Eye (tissue), 1 donor: ENCODE data around the gene DPYD.

Experiments
- DNase-seq: peaks from one replicate; pipeline ENCODE4 v3.0.0-alpha.2; 2015

DPYD gene

DNA sequence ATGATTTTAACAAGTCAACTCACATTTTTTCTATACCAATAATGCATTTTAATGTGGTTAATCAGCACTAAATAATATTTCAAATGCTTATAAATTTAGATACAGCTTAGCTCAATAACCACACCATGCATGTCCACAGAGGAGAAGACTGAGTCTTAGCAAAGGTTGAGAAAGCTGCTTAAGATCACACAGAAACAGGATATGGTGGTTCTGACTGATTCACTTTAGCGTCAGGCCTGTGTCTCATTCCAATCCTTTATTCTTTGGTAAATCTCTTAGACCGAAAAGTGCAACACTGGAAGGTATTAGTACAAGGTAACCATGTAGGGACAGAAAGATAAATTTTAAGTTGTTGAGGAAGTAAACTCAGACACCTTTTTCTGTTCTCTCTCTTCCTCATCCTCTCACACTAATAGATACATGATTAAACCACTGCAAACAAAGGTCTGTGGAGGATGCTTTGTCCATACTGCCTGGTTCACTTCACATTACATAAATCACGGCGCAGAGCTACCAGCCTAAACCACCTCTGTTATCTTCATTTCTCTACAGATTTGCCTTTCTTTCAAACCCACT, 139.0 kb downstream of the DPYD start:
- DNase-seq = no peak

DNA sequence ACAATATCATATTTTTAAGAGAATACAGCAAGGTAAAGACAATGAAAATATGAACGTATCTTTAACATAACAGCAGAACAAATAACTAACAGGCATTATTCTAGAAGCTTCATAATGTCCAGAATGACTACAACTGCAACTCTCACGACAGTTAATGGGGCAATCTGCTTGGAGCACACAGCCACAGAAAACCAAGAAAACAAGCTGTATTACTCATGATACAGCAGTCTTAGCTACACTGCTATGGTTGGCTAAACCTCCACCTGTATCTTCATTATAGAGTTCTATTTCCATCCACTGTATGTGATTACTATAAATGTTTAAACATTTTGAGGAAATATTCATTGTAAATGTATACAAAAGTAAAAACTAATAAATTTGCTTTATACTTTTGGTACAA, 139.9 kb downstream of the DPYD start:
- DNase-seq = no peak

DNA sequence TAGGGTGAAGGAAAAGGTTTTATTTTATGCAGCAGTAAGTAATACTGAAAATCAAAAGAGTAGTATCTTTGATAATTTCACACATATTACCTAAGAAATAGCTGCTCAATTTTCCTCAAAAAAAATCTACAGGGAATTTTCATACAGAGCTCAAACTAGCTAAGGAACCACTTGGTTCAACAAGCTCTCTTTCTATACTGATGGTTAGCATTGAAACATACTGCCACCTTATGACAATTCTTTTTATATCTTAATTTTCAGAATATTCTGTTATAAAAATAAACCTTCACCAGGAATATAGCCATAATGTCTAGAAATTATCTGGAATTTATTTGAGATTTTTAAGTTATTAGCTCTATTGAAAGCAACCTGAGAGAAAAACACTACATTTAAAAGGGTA, 142.1 kb downstream of the DPYD start:
- no peak for DNase-seq

DNA sequence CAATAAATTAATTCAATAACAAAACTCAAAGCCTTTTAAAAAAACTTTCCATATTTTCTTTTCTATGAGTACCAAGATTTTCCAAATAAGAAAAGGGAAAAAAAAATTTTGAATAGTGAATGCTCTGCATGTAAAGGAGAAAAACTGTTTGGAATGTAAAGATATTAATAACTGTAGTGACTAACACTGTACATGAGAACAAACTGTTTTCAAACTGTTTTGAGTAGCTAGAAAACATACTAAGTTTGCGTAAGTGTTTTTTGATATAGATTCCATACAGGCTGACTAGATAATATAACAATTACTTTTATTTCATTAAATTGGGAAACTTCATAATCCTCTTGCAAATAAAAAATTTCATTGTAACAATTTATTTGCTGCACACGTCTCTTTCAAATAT, 150.5 kb downstream of the DPYD start:
- DNase-seq = no peak

DNA sequence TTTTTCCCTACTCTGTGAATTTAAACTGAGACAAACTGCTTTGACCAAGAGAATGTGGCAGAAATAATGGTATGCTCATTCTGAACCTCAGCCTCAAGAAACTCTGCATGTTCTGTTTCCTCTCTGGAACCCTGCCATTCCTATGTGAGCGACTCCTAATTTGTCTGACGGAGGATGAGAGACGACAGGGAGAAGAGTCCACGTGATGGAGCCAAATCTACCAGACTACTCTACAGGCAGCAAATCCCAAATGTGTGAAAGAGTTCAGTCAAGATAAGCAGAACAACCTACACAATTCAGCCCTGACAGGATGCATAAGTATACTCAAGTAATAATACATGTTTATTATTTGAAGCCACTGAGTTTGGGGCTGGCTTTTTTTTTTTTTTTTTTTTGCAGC, 153.5 kb downstream of the DPYD start:
- DNase-seq = no peak

DNA sequence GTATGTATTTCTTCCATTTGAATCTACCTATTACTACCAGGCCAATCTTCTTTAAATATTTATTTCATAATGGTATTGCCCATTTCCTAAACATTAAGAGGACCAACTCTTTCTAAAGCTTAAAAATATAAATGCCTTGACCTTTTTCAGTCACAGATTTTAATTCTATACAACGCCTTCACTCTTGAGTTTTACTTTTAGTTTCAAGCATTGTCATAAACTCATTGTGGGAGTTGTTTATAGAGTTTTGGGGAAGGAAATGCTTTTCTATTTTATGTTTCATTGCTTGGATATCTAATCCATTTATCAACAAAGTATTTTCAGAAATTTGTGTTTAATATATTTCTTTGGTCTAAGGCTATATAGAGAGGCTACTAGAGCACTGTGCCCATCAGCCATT, 155.8 kb downstream of the DPYD start:
- no peak for DNase-seq

DNA sequence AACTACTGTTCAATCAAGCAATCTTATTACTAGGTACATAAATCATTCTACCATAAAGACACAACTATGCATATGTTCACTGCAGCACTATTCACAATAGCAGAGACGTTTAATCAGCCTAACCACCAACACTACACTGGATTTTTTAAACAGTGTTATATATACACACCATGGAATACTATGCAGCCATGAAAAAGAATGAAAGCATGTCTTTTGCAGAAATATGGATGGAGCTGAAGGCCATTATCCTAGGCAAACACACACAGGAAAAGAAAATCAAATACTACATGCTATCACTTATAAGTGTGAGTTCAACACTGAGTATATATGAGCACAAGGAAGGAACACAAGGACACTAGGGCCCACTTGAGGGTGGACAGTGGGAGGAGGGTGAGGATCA, 159.2 kb downstream of the DPYD start:
- DNase-seq = no peak

DNA sequence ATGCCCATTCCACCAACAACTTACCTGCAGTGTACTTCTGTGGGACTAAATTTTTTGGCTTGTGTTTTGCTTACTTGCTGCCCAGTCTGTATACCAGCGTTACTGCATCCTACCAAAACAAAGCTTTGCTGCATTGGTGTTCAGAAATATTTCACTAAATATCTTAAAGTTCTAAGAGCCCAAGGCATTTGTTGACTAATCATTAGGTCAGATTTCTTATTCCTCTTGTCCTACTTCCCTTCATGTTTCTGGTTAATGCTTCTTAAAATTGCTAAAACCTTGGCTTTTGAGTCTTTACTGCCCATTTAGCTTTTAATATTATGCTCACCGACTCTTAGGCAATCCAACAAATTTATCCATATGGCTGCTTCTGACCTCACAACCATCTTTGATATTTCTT, 161.8 kb downstream of the DPYD start:
- DNase-seq = no peak

DNA sequence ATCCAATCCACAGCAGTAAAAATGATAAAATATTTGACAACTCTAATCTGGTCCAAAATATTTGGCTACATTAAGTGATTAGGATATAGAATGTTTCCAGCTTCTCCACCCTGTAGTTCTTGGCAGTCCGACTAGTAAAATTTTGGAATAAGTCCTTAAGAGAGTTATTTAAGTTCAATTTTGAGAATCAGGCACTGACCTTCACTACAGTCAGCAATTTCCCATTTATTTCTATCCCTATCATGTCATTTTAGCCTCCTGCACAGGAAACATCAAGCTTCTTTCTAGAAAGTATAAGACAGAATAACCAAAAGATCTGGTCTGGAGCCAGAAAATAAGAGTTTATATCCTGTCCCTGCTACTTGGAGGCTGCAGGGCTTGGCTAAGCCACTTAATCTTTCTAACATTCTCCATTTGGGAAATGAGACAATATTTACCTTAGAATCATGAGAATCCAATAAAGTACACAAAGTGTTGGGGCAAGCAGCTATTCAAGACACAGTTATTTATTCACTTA, 162.2 kb downstream of the DPYD start:
- peak; percentile 35 for DNase-seq

DNA sequence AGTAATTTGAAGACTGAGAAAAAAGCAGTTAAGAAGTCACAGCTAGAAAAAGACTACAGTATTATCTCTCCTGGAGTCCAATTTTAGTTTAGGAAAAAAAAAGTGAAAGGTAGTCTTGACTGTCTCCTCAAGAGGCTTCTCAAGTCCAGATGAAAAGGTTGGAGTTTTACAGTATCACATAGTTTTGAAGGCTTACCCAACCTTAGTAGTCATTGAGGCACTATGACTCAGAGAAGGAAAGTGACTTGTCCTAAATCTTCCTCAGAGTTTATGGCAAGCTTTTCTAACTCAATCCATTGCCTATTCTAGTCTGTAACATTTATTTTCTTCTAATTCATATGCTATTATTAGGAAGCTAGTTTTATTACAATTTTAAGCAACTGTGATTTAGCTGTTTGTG, 174.9 kb downstream of the DPYD start:
- no peak for DNase-seq

DNA sequence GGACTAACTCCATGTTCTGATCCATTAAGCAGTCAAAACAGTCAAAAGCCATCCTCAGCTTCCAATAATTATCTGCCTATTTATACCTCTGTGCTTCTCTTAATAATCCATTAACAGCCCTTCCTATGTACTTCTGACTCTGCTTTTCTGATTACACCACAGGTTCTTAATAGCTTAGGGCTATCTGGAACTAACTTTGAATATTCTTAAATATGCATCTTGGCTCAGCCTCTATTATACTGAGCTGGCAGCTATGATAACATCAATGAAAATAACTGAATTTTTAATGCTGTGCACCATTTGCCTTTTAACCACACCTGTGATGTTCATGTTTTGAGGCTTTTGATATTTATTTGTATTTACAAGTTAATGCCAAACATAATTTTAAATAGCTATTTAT, 175.9 kb downstream of the DPYD start:
- DNase-seq = no peak

DNA sequence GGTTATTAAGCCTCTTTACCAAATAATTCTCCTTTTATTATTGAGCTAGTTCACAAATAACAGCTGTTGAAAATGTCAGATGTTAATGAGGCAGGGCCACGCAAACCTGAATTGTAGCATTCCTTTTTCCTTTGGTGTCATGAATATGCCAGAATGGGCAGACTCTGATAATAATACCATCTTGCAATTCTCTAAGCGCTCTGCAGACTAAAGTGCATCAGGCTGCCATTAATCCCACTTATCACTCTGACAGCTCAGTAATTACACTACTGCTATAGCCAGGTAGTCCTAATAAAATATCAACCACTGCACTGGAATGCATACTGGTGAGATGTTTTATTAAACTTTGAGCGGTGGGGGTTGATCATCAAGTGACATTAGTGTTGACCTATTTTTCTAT, 177.7 kb downstream of the DPYD start:
- peak; percentile 39 for DNase-seq

DNA sequence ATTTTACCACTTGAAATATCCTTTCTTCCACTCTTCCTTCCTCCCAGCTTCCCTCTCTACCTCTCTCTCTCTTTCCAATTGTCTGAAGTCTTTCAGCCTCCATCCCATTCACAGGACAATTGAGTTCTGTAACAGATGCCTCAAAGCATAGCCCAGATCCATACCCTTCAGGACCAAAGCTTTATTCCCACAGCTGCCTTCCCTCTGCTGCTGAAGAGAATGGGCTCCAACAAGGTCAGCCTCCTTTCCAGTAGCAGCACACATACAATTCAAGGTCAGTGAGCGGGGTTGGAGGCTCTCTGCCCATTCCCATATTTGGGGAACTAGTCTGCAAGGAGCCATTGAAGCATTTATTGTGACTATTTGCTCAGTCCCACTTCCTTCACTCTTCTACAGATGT, 179.9 kb downstream of the DPYD start:
- DNase-seq = peak; percentile 3

DNA sequence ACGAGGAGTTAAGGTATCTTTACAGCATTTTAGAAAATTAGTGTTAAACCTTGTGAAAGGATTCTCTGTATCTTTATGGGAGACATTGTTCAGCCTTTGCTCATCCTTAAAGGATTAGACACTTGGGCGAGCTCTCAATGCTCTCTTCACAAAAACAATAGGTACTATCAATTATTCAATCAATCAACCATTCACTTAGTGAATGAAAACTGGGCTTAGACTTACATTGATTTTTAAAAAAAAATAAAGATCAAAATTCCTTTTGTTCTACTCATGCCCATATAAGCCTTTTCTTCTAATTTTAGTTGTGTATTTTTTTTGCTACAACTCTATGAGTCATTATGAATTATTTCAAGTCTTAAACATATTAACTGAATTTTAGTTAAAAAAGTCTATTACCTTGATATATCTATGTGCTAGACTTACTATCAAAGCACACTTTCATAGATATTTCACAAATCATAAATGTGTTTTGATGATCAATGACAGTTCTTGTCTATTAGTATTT, 181.2 kb downstream of the DPYD start:
- DNase-seq = peak; percentile 7

DNA sequence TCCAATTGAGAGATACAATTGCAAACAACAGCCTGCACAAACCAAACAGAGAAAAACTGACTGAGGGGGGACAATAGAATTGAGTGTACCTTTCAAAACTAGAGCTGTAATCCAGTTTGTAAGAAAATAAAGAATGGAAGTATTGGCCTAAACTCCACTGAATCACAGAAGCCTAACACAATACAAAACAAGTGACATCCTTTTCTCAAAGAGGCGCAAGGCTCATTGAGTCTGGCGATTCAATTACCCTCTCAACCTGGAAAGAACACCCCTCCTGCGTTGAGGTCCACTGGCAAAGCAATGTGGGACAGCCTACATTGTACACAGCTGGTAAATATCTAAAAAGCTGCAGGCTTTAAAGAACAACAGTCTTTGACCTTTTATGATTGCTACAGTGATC, 182.6 kb downstream of the DPYD start:
- DNase-seq = no peak

DNA sequence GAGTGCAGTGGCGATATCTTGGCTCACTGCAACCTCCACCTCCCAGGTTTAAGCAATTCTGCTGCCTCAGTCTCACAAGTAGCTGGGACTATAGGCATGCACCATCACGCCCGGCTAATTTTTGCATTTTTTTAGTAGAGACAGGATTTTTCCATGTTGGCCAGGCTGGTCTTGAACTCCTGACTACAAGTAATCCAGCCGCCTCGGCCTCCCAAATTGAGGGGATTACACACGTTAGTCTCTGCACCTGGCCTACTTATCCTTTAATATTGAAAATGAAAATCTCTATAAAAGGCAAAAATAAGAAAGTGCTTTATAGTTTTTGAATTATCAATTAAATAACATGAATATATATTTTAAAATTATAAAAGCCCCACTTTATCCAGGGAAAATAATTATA, 190.6 kb downstream of the DPYD start:
- no peak for DNase-seq

DNA sequence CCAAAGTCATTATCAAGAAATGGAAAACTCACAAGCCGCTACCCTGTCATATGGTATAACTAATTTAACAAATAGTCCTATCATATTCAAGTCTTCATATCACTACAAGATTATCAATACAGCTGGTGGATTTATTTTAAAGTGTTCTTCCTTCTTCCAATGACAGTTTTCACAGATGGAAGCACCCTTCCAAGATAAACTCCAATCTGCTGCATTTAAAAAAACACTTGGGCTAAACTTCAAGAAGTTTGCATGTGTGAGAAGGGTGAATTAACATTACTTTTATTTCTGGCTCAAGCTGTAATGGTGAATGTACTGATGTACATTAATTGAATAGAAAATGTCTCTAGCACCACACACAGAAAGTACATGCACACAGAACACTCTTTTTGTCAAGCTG, 192.4 kb downstream of the DPYD start:
- DNase-seq = no peak

DNA sequence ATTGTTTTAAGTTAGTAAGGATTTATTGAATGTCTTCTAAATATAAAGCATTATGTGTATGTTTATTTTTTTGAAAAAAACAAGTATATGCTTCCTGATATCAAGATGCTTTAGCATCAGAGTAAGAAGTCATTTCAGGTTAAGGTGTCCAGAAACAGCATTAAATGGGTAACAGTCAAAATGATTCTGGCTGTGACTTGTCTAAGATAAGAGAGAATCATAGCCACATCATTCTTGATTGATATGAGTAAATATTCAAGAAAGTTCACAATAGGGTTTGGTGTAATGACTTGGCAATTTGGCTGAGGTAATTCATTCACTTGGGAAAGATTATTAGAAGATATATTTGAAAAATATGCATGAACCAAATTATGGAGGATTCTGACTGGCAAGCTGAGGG, 193.8 kb downstream of the DPYD start:
- no peak for DNase-seq

DNA sequence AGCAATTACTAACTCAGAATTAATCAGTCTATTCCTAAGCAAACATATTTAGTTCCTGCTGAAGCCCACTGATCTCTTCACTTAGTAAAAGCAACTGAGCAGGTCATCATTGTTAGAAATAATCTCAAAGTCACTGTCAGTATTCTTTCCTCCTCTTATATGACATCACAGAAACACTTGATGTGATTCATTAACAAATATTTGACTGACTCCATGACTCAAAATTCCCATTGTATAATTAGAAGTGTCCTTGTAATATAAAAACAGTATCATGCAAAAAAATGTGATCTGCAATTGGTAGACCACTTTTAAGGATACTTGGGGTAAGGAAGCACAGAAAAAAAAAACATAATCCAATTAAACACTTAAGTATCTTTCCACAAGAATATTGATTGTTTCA, 194.4 kb downstream of the DPYD start:
- no peak for DNase-seq

DNA sequence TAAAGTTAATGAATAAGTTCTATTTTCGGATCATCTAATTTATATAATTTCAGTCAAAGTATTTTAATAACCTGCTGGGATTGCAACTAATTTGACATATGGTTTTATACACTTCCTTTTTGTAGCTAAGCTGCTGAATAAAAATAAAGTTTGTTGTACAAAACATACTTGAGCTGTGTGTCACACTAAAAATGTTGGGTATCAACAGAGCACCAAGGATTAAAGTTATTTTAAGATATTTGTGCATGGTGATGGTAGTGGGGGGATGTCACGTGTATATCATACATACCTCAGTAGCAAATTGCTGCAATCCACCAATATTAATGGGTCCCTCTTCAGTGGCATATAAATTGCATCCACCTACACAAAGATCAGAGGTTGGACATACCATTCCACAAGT, 199.6 kb downstream of the DPYD start:
- no peak for DNase-seq

DNA sequence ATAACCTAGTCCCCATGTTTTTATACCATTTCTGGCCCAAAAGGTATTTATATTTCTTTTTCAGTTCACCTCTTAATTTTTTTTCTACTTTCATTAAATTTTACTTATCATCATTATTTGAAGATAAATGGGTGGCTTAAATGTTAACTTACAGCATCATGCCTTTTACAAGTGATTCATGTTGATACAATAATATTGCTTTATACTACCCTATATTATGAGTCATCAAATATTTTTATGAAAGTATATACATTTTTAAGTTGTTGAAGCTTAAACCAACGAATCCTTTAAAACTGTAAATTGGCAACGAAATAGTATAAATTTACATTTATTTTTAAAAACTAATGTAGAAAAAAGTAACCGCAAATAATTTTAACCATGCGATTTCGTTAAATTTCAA, 207.9 kb downstream of the DPYD start:
- no peak for DNase-seq

DNA sequence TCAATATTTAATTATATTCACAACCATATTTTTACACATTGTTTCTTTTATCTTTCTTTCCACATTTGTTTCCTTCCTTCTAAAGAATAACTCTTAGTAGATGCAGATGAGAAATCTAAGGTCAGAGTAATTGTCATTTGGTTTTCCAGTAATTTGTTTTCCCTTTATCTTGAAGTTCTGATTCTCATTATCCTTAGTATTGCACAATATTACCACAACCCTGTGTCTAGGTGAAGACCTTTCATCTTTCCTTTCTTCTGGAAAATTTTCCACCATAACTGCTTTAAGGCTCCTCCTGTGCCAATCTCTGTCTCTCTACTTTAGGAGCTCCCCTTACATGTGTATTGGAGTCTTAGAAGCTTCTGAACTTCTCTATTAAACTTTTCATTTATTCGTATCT, 209.0 kb downstream of the DPYD start:
- no peak for DNase-seq

DNA sequence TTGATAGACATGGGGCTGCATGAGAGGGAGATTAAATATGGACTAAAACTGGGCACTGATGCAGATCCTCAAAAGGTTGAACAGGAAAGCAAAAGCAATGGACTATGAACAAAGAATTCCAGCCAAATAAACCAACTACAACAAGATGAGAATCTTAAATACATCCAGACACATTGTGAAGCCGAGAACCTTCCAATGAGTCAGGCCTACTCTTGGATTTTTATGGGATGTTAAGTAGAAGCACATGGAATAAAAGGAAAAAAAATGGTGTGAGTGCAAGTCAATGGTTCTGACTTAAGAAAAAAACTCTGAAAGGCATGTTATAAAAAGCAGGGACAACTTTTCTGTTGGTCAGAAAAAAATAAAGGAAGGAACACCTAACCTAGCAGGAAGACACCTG, 227.2 kb downstream of the DPYD start:
- DNase-seq = no peak

DNA sequence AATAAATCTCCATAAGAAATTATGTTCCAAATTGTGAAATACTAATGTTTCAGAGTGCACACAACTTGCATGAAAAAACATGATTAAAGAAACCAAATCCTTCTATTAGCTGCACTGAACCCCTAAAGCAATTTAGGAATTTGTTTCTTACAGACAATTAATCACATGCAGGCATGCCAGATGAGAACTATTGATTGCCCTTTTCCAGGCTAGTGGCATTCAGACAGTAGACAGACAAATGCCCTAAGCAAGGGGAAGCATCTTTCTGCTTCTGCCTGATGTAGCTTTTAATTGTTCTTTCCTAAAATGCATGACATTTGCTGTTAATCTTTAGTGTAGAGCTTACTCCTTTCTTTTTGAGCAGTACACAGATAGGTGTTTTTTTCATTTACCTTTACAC, 229.5 kb downstream of the DPYD start:
- peak; percentile 44 for DNase-seq

DNA sequence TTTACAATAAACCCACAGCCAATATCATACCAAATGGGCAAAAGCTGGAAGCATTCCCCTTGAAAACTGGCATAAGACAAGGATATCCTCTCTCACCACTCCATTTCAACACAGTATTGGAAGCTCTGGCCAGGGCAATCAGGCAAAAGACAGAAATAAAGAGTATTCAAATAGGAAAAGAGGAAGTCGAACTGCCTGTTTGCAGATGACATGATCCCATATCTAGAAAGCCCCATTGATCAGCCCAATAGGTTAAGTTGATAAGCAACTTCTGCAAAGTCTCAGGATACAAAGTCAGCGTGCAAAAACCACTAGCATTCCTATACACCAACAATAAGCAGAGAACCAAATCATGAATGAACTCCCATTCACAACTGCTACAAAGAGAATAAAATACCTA, 235.5 kb downstream of the DPYD start:
- no peak for DNase-seq

DNA sequence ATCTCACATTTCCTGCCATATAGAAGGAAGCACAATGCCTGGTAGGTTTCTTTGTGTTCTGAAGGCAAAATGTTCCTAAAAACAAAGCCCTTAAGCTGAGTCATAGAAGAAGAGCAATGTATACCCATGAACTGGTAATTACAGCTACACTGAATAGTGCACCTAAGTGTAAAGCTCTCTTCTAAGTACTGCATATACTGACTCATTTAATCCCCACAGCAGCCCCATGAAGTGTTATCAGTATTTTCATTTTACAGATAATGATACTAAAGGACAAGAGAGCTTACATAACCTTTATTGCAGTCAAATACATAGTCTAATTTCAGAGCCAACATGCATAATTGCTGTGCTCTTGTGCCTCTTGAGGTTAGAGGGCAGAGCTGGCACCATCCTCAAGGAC, 239.9 kb downstream of the DPYD start:
- DNase-seq = no peak
